ENCODE results near the gene LINS1.

Gene LINS1

GRCh38 chr15:100544338-100544841, 57.6 kb downstream of the LINS1 start:
- no peak for DNase-seq

- no peak for DNase-seq
Measured at GRCh38 chr15:100542290-100542689, 59.7 kb downstream of the LINS1 start.

- no peak for DNase-seq
Measured at GRCh38 chr15:100537331-100537730, 64.7 kb downstream of the LINS1 start.

GRCh38 chr15:100536733-100537132, 65.3 kb downstream of the LINS1 start:
- DNase-seq: no peak

- DNase-seq: no peak
Measured at GRCh38 chr15:100533886-100534285, 68.1 kb downstream of the LINS1 start.

- no peak for DNase-seq
Measured at GRCh38 chr15:100531823-100532327, 70.1 kb downstream of the LINS1 start.

- DNase-seq: no peak
Measured at GRCh38 chr15:100531204-100531603, 70.8 kb downstream of the LINS1 start.

- no peak for DNase-seq
Measured at GRCh38 chr15:100529556-100529955, 72.4 kb downstream of the LINS1 start.

- DNase-seq: no peak
Measured at GRCh38 chr15:100528833-100529428, 73.1 kb downstream of the LINS1 start, which contains the start of gene CERS3. Gene CERS3 (minus strand): TSS chr15:100528950. CDS start chr15:100501849, 27,101 bp downstream.

- DNase-seq: no peak
Measured at GRCh38 chr15:100526027-100526481, 75.9 kb downstream of the LINS1 start.

- no peak for DNase-seq
Measured at GRCh38 chr15:100525436-100525835, 76.5 kb downstream of the LINS1 start.

GRCh38 chr15:100524326-100524725, 77.7 kb downstream of the LINS1 start:
- DNase-seq: no peak

- no peak for DNase-seq
Measured at GRCh38 chr15:100521907-100522306, 80.1 kb downstream of the LINS1 start.

- DNase-seq: no peak
Measured at GRCh38 chr15:100520132-100520921, 81.7 kb downstream of the LINS1 start.

- no peak for DNase-seq
Measured at GRCh38 chr15:100517846-100518245, 84.1 kb downstream of the LINS1 start.
